Measurements from ENCODE around the gene MYH8. TPM values are rescaled to one million over a fixed set of nuclear protein-coding genes. Genes with fewer than 3 reads are reported as not detected.

The MYH8 gene
- total RNA-seq, 4 donors from 2014 or later = not detected

GRCh38 chr17:10439816-10440215, 18.1 kb upstream of the MYH8 start:
- TF ChIP-seq CTCF (IDR thresholded peaks at IDR 0.05; ENCODE audit: low read depth) = no peak

DNA sequence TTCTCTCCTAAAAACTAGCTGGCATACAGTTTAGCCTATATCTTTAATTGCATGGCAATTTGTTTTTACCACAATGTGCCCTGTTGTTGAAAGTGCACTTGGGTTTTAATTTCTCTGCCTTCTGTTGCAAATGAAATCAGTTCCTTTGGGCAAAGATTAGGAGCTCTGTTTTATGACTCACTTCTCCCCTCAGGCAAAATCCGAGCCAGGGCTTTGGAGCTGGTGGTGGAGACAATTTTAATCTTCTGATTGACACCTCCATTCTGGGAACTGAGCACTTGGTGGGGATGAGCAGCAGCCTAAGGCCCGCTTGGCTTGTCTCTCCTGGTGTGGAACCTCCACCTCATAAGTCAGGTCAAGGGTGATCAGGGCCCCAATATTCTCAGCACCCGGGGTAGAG, 13.3 kb upstream of the MYH8 start:
- no peak for TF ChIP-seq CTCF (IDR thresholded peaks at IDR 0.05; ENCODE audit: low read depth)

- TF ChIP-seq CTCF (IDR thresholded peaks at IDR 0.05; ENCODE audit: low read depth) = no peak
Measured at GRCh38 chr17:10429421-10430045, 7.8 kb upstream of the MYH8 start.

- no peak for TF ChIP-seq CTCF (IDR thresholded peaks at IDR 0.05; ENCODE audit: low read depth)
Measured at GRCh38 chr17:10428781-10429180, 7.0 kb upstream of the MYH8 start.

GRCh38 chr17:10421211-10421610, 539 bp downstream of the MYH8 start:
- no peak for TF ChIP-seq CTCF (IDR thresholded peaks at IDR 0.05; ENCODE audit: low read depth)

DNA sequence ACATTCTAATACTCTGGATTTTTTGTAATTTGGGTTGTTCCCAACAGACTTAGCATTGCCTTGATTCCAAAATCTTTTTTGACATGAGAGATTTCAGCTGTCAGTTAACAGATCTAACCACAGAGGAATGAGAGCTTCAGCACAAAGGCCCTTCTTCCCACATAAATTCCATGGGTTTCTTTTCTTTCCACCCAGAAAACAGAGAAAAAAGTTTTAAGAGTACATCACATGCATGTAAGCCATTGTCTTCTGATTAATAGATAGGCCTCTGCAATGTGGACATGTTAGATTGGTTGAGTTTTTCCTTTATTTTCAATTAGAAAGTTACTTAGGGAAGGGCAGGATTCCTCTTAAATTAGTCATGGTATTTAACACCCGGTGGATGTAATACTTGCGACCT, 939 bp downstream of the MYH8 start:
- no peak for TF ChIP-seq CTCF (IDR thresholded peaks at IDR 0.05; ENCODE audit: low read depth)

- TF ChIP-seq CTCF (IDR thresholded peaks at IDR 0.05; ENCODE audit: low read depth) = no peak
Measured at GRCh38 chr17:10417431-10417830, 4.3 kb downstream of the MYH8 start.

All from subcutaneous adipose tissue (tissue), 4 donors.